Panc1 (cell line): ENCODE measurements around the gene NUS1.

Experiments used
- SIN3A ChIP-seq: IDR thresholded peaks from 2 replicates; pipeline ENCODE4 v1.6.1; 2012; ENCODE audit warnings: low read depth, mild to moderate bottlenecking, low read length, moderate library complexity, borderline replicate concordance; ENCODE audit not compliant: insufficient read depth
- TF ChIP-seq, protein P1 (sequence below): fragments of 450-650 bp; IDR thresholded peaks from 2 replicates; pipeline ENCODE4 v1.5.1; 2017; ENCODE audit warnings: mild to moderate bottlenecking

DNA sequence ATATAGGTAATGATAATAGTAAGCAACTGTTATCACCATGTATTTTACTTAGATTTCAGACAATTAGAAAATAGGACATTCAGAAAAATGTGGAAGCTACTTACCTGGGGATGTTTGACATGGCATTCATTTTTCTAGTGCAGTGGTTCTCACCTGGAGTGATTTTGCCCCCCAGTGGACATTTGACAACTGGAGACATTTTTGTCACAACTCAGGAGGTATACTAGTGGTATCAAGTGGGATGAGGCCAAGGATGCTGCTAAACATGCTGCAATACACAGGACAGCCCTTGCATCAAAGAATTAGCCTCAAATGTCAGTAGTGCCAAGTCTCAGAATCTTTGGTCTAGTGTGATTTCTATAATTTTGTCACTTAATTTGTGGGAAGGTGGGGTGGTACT is 36.1 kb downstream of the NUS1 start:
- TF ChIP-seq SIN3A = no peak
- TF ChIP-seq, protein P1, sequence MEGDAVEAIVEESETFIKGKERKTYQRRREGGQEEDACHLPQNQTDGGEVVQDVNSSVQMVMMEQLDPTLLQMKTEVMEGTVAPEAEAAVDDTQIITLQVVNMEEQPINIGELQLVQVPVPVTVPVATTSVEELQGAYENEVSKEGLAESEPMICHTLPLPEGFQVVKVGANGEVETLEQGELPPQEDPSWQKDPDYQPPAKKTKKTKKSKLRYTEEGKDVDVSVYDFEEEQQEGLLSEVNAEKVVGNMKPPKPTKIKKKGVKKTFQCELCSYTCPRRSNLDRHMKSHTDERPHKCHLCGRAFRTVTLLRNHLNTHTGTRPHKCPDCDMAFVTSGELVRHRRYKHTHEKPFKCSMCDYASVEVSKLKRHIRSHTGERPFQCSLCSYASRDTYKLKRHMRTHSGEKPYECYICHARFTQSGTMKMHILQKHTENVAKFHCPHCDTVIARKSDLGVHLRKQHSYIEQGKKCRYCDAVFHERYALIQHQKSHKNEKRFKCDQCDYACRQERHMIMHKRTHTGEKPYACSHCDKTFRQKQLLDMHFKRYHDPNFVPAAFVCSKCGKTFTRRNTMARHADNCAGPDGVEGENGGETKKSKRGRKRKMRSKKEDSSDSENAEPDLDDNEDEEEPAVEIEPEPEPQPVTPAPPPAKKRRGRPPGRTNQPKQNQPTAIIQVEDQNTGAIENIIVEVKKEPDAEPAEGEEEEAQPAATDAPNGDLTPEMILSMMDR = peak; percentile 46
